Prostate gland (tissue), 2 donors: ENCODE measurements around the gene NT5DC1. TPM values are rescaled to one million over a fixed set of nuclear protein-coding genes. Genes with fewer than 3 reads are reported as not detected.
A peak's percentile ranks its signal among the peaks of the same experiment; 100 is the strongest.
"Not testable (repeated sequence)": the region's sequence is repeated elsewhere in the genome, so short reads cannot be mapped to it uniquely, and the experiment has no call there.

Source experiments
- DNase-seq: peaks from one replicate; pipeline ENCODE4 v3.0.0-alpha.2; 2019; ENCODE audit warnings: low spot score
- H3K27ac ChIP-seq, 2 donors: fragments of 200-600 bp; sonication (generic); 2 replicates each; pipeline ENCODE4 v1.5.1; 2017 to 2019
- H3K27me3 ChIP-seq: fragments of 200-600 bp; sonication (generic); replicated peaks from 2 replicates; pipeline ENCODE4 v1.5.1; 2019; ENCODE audit not compliant: insufficient read depth
- H3K36me3 ChIP-seq, 2 donors: fragments of 200-600 bp; sonication (generic); 1 replicate in 1 of 2; 2 replicates in 1 of 2; pipeline versions ENCODE4 v1.5.1 to v1.8.1; 2017 to 2019
- H3K4me1 ChIP-seq: fragments of 200-600 bp; sonication (generic); replicated peaks from 2 replicates; pipeline ENCODE4 v1.5.1; 2019
- H3K4me3 ChIP-seq, 2 donors: fragments of 200-600 bp; sonication (generic); 2 replicates each; pipeline ENCODE4 v1.5.1; 2017 to 2019
- H3K9me3 ChIP-seq: fragments of 200-600 bp; sonication (generic); 2 replicates; pipeline ENCODE4 v1.5.1; 2017
- CTCF ChIP-seq, 4 experiments: fragments of 200-600 bp in 2 of 4; fragments of 450-650 bp in 2 of 4; sonication (generic) in 2 of 4; IDR thresholded peaks; 1 replicate in 3 of 4; 2 replicates in 1 of 4; pipeline ENCODE4 v1.5.1; 2016 to 2019; ENCODE audit warnings: antibody characterized with exemption in 4 of 4, mild to moderate bottlenecking in 2 of 4, moderate library complexity in 2 of 4
- POLR2A ChIP-seq: fragments of 450-650 bp; IDR thresholded peaks from one replicate; pipeline ENCODE4 v1.6.1; 2016; ENCODE audit warnings: antibody characterized with exemption, mild to moderate bottlenecking
- POLR2AphosphoS5 ChIP-seq: sonication (generic); formaldehyde crosslinking; IDR thresholded peaks from one replicate; pipeline ENCODE4 v1.6.1; 2017; ENCODE audit warnings: antibody characterized with exemption
- WGBS: methylation state at CpG from one replicate; pipeline ENCODE4 v1.1.5; 2018; 5-methylcytosine and 5-hydroxymethylcytosine counted together
- intact Hi-C: fragments of 100-400 bp; cut with DNase I; formaldehyde crosslinking; loops from one replicate; pipeline ENCODE4 v1.14.2; 2022
- total RNA-seq, 2 donors: library from RNA; depleted of rRNA; stranded (reverse); fragments of >200 nt; gene quantifications; one replicate each; pipeline ENCODE4 v1.1.0, GENCODE V29; 2016

NT5DC1 gene
- total RNA-seq, 2 donors from 2014 or later: 12.3 to 26.1 TPM

DNA sequence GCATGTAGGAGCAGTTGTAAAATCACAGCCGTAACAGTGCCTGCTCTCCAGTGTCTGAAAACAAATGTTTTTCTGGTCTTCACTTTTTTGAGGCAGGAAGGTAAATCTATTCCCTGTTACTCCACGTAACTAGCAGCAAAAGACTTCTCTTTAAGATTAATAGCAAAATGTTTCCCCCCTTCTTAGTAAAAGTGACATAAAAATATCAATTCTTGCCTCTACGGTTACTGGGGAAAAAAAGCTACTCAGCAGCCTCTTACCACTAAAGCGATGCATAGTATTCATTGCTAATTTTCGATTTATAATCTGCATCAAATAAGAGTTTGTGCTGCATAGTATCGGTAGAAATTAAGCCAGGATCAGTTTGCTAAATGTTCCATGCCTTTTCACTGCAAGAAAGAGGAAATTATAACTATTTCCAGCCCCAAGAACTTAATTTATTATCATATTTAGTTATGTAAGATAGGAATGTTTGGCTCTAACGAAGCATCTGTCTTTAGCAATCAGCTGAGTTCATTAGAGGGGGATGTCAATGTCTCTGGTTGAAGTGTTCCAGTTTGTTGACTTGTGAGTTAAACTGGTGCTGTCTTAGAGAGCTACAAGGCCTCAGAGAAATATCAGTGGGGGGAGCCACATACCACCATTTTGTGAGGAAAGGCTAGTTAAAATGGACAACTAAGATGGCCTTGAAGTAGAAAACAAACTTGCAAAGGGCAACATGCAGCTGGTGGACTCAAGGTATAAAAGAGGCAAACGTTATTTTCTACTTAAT, 179.7 kb downstream of the NT5DC1 start:
- H3K4me3 ChIP-seq: peak overlapping the region; percentile 82 to 91
- H3K27ac ChIP-seq: peak overlapping the region; percentile 92 to 99
- peaks cover 7% of the 10 kb centered on the region for H3K4me1 ChIP-seq
- H3K27me3 ChIP-seq: no peaks in the 10 kb centered on the region
- H3K36me3 ChIP-seq: no peaks in the 10 kb centered on the region
- 4% methylated on average over 8 of the region's 8 CpGs for WGBS
- H3K9me3 ChIP-seq: no peaks in the 10 kb centered on the region
- TF ChIP-seq CTCF (IDR thresholded peaks at IDR 0.05) (no peak), POLR2A (no peak), POLR2AphosphoS5 (no peak)
- no peak for DNase-seq
- intact Hi-C loops: loop anchor here (5.0 to 10.0 kb wide), 2 partner anchors 254 to 292 kb away; partner anchors contain the start of gene RWDD1

DNA sequence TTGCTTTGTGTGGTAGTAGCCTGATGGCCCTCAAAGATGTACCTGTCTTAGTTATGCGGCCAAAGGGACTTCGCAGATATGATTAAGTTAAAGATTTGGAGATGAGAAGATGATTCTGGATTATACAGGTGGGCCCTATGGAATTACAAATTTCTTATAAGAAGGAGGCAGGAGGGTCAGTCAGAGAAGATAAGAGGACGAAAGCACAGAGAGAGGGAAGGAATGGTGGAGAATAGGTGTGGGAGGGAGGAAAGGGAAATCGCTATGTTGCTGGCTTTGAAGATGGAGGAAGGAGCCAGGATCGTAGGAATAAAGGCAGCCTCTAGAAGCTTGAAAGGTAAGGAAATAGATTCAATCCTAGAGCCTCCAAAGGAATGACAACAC, 180.3 kb downstream of the NT5DC1 start:
- no peaks in the 10 kb centered on the region for H3K9me3 ChIP-seq
- no peak overlapping the region for H3K4me3 ChIP-seq
- peaks cover 7% of the 10 kb centered on the region for H3K4me1 ChIP-seq
- H3K27ac ChIP-seq: peak overlapping the region; percentile 92 to 99
- no peaks in the 10 kb centered on the region for H3K27me3 ChIP-seq
- 81% methylated on average over 5 of the region's 5 CpGs for WGBS
- no peaks in the 10 kb centered on the region for H3K36me3 ChIP-seq
- intact Hi-C loops: loop anchor here (5.0 to 10.0 kb wide), 2 partner anchors 254 to 291 kb away; partner anchors contain the start of gene RWDD1
- DNase-seq: no peak
- TF ChIP-seq POLR2AphosphoS5 (no peak), POLR2A (no peak), CTCF (IDR thresholded peaks at IDR 0.05) (no peak)

GRCh38 chr6:116282698-116283097, 182.0 kb downstream of the NT5DC1 start:
- H3K4me3 ChIP-seq: no peak overlapping the region
- no peaks in the 10 kb centered on the region for H3K36me3 ChIP-seq
- WGBS: 66% methylated on average over 2 of the region's 2 CpGs
- no peaks in the 10 kb centered on the region for H3K27me3 ChIP-seq
- H3K27ac ChIP-seq: no peak overlapping the region
- intact Hi-C loops: loop anchor here (5.0 to 10.0 kb wide), 2 partner anchors 252 to 290 kb away; partner anchors contain the start of gene RWDD1
- H3K9me3 ChIP-seq: no peaks in the 10 kb centered on the region
- H3K4me1 ChIP-seq: peaks cover 7% of the 10 kb centered on the region
- TF ChIP-seq POLR2A (no peak), CTCF (IDR thresholded peaks at IDR 0.05) (no peak), POLR2AphosphoS5 (no peak)
- DNase-seq: no peak

- Histone ChIP-seq H3K27me3 (no peaks in the 10 kb centered on the region), H3K4me3 (no peak overlapping the region), H3K36me3 (no peaks in the 10 kb centered on the region), H3K4me1 (peaks cover 3% of the 10 kb centered on the region), H3K9me3 (no peaks in the 10 kb centered on the region), H3K27ac (no peak overlapping the region)
- no peak for DNase-seq
- intact Hi-C loops: loop anchor here (5.0 to 10.0 kb wide), 2 partner anchors 252 to 289 kb away; partner anchors contain the start of gene RWDD1
- TF ChIP-seq POLR2A (no peak), CTCF (IDR thresholded peaks at IDR 0.05) (no peak), POLR2AphosphoS5 (no peak)
- 91% methylated on average over 1 of the region's 1 CpG for WGBS
Observed at GRCh38 chr6:116283191-116283590, 182.5 kb downstream of the NT5DC1 start.

DNA sequence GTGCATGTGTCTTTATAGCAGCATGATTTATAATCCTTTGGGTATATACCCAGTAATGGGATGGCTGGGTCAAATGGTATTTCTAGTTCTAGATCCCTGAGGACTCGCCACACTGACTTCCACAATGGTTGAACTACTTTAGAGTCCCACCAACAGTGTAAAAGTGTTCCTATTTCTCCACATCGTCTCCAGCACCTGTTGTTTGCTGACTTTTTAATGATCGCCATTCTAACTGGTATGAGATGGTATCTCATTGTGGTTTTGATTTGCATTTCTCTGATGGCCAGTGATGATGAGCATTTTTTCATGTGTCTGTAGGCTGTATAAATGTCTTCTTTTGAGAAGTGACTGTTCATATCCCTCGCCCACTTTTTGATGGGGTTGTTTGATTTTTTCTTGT, 184.3 kb downstream of the NT5DC1 start:
- not testable (repeated sequence) for H3K4me3 ChIP-seq, H3K27ac ChIP-seq, H3K4me1 ChIP-seq, H3K36me3 ChIP-seq, DNase-seq, H3K9me3 ChIP-seq, H3K27me3 ChIP-seq
- 64% methylated on average over 4 of the region's 4 CpGs for WGBS
- intact Hi-C loops: loop anchor here (5.0 to 10.0 kb wide), 4 partner anchors 87 to 287 kb away; partner anchors contain the start of genes DSE and RWDD1
